Keratinocyte (primary cell): ENCODE data around the gene HDAC8. TPM values are rescaled to one million over a fixed set of nuclear protein-coding genes. Genes with fewer than 3 reads are reported as not detected.

ENCODE experiments used
- DNase-seq: peaks from one replicate; pipeline ENCODE4 v3.0.0-alpha.2; 2011; ENCODE audit warnings: low read depth, missing footprints, low spot score
- FAIRE-seq: peaks from 2 replicates; lab custom pipeline; 2011; peaks lifted over from hg19 to GRCh38; lab: Jason Lieb, UNC
- H2AFZ ChIP-seq: 2 replicates; pipeline ENCODE4 v1.6.0; 2012; ENCODE audit warnings: low read length, control low read depth, inconsistent platforms; ENCODE audit not compliant: control insufficient read depth
- H3K27ac ChIP-seq: 2 replicates; pipeline ENCODE4 v1.5.1; 2011; ENCODE audit warnings: low read length; ENCODE audit not compliant: control insufficient read depth, insufficient read depth
- H3K27me3 ChIP-seq: 3 replicates; pipeline ENCODE4 v1.6.0; 2011; ENCODE audit warnings: low read length; ENCODE audit not compliant: control insufficient read depth, insufficient read depth; ENCODE audit errors: extremely low read depth
- H3K36me3 ChIP-seq, 2 experiments: 2 replicates in 1 of 2; 3 replicates in 1 of 2; pipeline ENCODE4 v1.5.1; 2011; ENCODE audit warnings: low read length in 2 of 2, mild to moderate bottlenecking in 1 of 2; ENCODE audit not compliant: control insufficient read depth in 2 of 2, insufficient read depth in 2 of 2; ENCODE audit errors: extremely low read depth in 1 of 2
- H3K4me1 ChIP-seq: 3 replicates; pipeline ENCODE4 v1.5.1; 2011; ENCODE audit warnings: low read length; ENCODE audit not compliant: control insufficient read depth, insufficient read depth; ENCODE audit errors: extremely low read depth
- H3K4me2 ChIP-seq: 3 replicates; pipeline ENCODE4 v1.6.0; 2011; ENCODE audit warnings: low read depth, low read length; ENCODE audit not compliant: control insufficient read depth, insufficient read depth; ENCODE audit errors: extremely low read depth
- H3K4me3 ChIP-seq, 3 experiments: fragments of 200-600 bp in 1 of 3; sonication (generic) in 1 of 3; 2 replicates in 2 of 3; 3 replicates in 1 of 3; pipeline ENCODE4 v1.5.1; 2011 to 2016; ENCODE audit warnings: low read length in 3 of 3, mild to moderate bottlenecking in 3 of 3, control low read depth in 2 of 3, inconsistent platforms in 1 of 3, low read depth in 1 of 3, mixed read lengths in 1 of 3, mixed run types in 1 of 3, moderate library complexity in 1 of 3; ENCODE audit not compliant: control insufficient read depth in 2 of 3, insufficient read depth in 2 of 3; ENCODE audit errors: extremely low read depth in 1 of 3
- H3K79me2 ChIP-seq: 2 replicates; pipeline ENCODE4 v1.6.0; 2012; ENCODE audit warnings: low read length; ENCODE audit not compliant: control insufficient read depth, insufficient read depth
- H3K9ac ChIP-seq: 3 replicates; pipeline ENCODE4 v1.6.0; 2011; ENCODE audit warnings: low read length; ENCODE audit not compliant: control insufficient read depth, insufficient read depth; ENCODE audit errors: extremely low read depth
- H3K9me1 ChIP-seq: 3 replicates; pipeline ENCODE4 v1.6.0; 2011; ENCODE audit warnings: low read length; ENCODE audit not compliant: control insufficient read depth, insufficient read depth; ENCODE audit errors: extremely low read depth
- H3K9me3 ChIP-seq: 2 replicates; pipeline ENCODE4 v1.5.1; 2012; ENCODE audit warnings: low read depth, low read length; ENCODE audit not compliant: control insufficient read depth
- H4K20me1 ChIP-seq: 3 replicates; pipeline ENCODE4 v1.6.0; 2011; ENCODE audit warnings: low read length; ENCODE audit not compliant: control insufficient read depth, insufficient read depth; ENCODE audit errors: extremely low read depth
- CTCF ChIP-seq, 3 experiments: IDR thresholded peaks in 1 of 3; conservative IDR thresholded peaks in 1 of 3; optimal IDR thresholded peaks in 1 of 3; 2 replicates in 2 of 3; 3 replicates in 1 of 3; pipeline versions ENCODE3 to v1.5.1; 2011; ENCODE audit warnings: low read length in 3 of 3, mild to moderate bottlenecking in 3 of 3, moderate library complexity in 2 of 3, control low read depth in 1 of 3, inconsistent platforms in 1 of 3; ENCODE audit not compliant: insufficient read depth in 2 of 3; ENCODE audit errors: extremely low read depth in 1 of 3
- EZH2 ChIP-seq: IDR thresholded peaks from one replicate; pipeline ENCODE4 v1.6.1; 2012; ENCODE audit warnings: inconsistent platforms, mild to moderate bottlenecking, low read length, moderate library complexity
- dilution Hi-C: fragments of 300-500 bp; cut with MboI; formaldehyde crosslinking; loops from one replicate; pipeline ENCODE4 v1.7.0; 2020; ENCODE audit warnings: low sequenced_read_pairs; ENCODE audit not compliant: extremely low pct_ligation_motif_present
- polyA plus RNA-seq, 5 experiments: library from polyadenylated mRNA; depleted of rRNA in 3 of 5; stranded (reverse) in 3 of 5; stranded (forward) in 1 of 5; unstranded in 1 of 5; fragments of >200 nt; gene quantifications; 1 replicate in 1 of 5; 2 replicates in 3 of 5; 3 replicates in 1 of 5; pipeline versions ENCODE4 v1.2.1 to v1.2.3, GENCODE V29; 2011 to 2012; ENCODE audit warnings: missing spikeins in 2 of 5, low read depth in 1 of 5, low replicate concordance in 1 of 5

HDAC8 gene
- polyA plus RNA-seq, 1 donor (not counting 4 experiments of a cell fraction or from before 2014, with no cell fraction given) = 27.3 TPM

DNA sequence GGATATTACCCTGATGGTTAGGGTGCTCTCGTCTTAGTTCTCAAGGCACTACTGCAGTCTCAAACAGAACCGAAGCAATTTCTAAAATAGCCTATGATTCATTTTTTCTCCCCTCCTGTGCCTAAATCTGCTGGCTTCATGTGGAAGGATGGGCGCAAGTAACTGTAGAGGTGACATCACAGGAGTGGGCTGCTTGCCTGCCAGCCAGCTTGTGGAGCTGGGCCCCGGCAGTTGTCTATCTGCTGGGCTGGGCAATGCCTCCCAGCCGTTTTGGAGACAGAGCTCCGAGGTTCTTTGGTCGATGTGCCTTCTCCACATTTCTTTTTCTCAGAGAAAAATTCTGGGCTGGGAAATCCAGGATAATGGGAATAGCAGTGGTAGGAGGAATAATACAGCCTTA lies 232.6 kb downstream of the HDAC8 start:
- Histone ChIP-seq H3K4me3 (no peak overlapping the region), H3K36me3 (no peaks in the 10 kb centered on the region), H3K9me3 (no peaks in the 10 kb centered on the region), H3K79me2 (no peaks in the 10 kb centered on the region), H3K9me1 (no peaks in the 10 kb centered on the region), H3K4me1 (no peaks in the 10 kb centered on the region), H2AFZ (no peak overlapping the region), H3K27me3 (peaks cover 12% of the 10 kb centered on the region), H3K27ac (no peak overlapping the region), H3K9ac (no peak overlapping the region), H3K4me2 (no peak overlapping the region), H4K20me1 (no peaks in the 10 kb centered on the region)
- DNase-seq (no peak), FAIRE-seq (no peak)
- TF ChIP-seq EZH2 = no peak
- no peak for TF ChIP-seq CTCF (optimal IDR thresholded peaks at IDR 0.05 in 1 of 3, IDR thresholded peaks at IDR 0.05 in 1 of 3, conservative IDR thresholded peaks at IDR 0.05 in 1 of 3; ENCODE audit: extremely low read depth in 1 of 3, insufficient read depth in 2 of 3, low read length in 3 of 3)
- dilution Hi-C loops = no loop called here

DNA sequence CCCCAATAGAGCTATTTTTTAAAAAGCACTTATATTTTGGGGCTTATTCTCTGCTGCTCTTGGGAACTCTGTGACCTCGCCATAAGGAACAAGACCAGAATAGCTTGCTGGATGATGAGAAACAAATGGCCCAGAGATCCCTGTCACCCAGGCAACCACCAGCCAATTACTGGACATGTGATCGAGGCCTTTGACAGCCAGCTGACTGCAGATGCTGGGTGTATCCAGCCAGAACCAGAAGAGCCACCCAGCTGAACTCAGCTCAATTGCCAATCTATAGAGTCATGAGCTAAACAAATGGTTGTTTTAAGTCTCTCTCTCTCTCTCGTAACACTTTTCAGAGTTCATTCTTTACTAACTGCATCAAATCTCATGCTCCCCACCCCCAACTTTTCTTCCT lies 242.5 kb downstream of the HDAC8 start:
- Histone ChIP-seq H4K20me1 (peaks cover 5% of the 10 kb centered on the region), H3K36me3 (no peaks in the 10 kb centered on the region), H3K4me2 (no peak overlapping the region), H3K9ac (no peak overlapping the region), H3K79me2 (no peaks in the 10 kb centered on the region), H3K9me3 (no peaks in the 10 kb centered on the region), H3K27ac (no peak overlapping the region), H3K9me1 (no peaks in the 10 kb centered on the region), H3K27me3 (peaks cover 6% of the 10 kb centered on the region), H3K4me1 (no peaks in the 10 kb centered on the region), H3K4me3 (no peak overlapping the region), H2AFZ (no peak overlapping the region)
- TF ChIP-seq CTCF (optimal IDR thresholded peaks at IDR 0.05 in 1 of 3, IDR thresholded peaks at IDR 0.05 in 1 of 3, conservative IDR thresholded peaks at IDR 0.05 in 1 of 3; ENCODE audit: extremely low read depth in 1 of 3, insufficient read depth in 2 of 3, low read length in 3 of 3) (no peak), EZH2 (no peak)
- no peak for DNase-seq
- FAIRE-seq = no peak
- dilution Hi-C loops = no loop called here
